ENCODE measurements around the gene PGAP3.
A peak's percentile ranks its signal among the peaks of the same experiment; 100 is the strongest.

Gene PGAP3

GRCh38 chr17:39674702-39675389 lies 13.0 kb downstream of the PGAP3 start:
- intact Hi-C loops (cut with DNase I), result no loop called here
- DNase-seq, result peak in 1 of 10 donors; percentile 45

GRCh38 chr17:39674179-39674578 lies 13.7 kb downstream of the PGAP3 start:
- intact Hi-C loops (cut with DNase I), result no loop called here

GRCh38 chr17:39673335-39674081 lies 14.3 kb downstream of the PGAP3 start:
- intact Hi-C loops (cut with DNase I), result no loop called here
- DNase-seq, result peak in 2 of 10 donors; percentile 71 to 77

More at GRCh38 chr17:39674179-39674578, 13.7 kb downstream of the PGAP3 start:
- no peak for DNase-seq

- DNase-seq, result no peak
- intact Hi-C loops (cut with DNase I), result loop anchor here (1.0 kb wide), 1 partner anchor 50 kb away; no protein-coding TSS in a partner anchor
Measured at GRCh38 chr17:39672522-39673334, 15.1 kb downstream of the PGAP3 start.

GRCh38 chr17:39671651-39672521 lies 16.0 kb downstream of the PGAP3 start:
- DNase-seq, result peak in 4 of 10 donors; percentile 45 to 89 (median 64)
- intact Hi-C loops (cut with DNase I), result loop anchor here (1.0 kb wide), 1 partner anchor 50 kb away; no protein-coding TSS in a partner anchor

GRCh38 chr17:39670746-39671145 lies 17.1 kb downstream of the PGAP3 start:
- intact Hi-C loops (cut with DNase I), result no loop called here

GRCh38 chr17:39669897-39670735 lies 17.7 kb downstream of the PGAP3 start:
- no peak for DNase-seq
- intact Hi-C loops (cut with DNase I), result no loop called here

More at GRCh38 chr17:39670746-39671145, 17.1 kb downstream of the PGAP3 start:
- DNase-seq, result no peak

DNA sequence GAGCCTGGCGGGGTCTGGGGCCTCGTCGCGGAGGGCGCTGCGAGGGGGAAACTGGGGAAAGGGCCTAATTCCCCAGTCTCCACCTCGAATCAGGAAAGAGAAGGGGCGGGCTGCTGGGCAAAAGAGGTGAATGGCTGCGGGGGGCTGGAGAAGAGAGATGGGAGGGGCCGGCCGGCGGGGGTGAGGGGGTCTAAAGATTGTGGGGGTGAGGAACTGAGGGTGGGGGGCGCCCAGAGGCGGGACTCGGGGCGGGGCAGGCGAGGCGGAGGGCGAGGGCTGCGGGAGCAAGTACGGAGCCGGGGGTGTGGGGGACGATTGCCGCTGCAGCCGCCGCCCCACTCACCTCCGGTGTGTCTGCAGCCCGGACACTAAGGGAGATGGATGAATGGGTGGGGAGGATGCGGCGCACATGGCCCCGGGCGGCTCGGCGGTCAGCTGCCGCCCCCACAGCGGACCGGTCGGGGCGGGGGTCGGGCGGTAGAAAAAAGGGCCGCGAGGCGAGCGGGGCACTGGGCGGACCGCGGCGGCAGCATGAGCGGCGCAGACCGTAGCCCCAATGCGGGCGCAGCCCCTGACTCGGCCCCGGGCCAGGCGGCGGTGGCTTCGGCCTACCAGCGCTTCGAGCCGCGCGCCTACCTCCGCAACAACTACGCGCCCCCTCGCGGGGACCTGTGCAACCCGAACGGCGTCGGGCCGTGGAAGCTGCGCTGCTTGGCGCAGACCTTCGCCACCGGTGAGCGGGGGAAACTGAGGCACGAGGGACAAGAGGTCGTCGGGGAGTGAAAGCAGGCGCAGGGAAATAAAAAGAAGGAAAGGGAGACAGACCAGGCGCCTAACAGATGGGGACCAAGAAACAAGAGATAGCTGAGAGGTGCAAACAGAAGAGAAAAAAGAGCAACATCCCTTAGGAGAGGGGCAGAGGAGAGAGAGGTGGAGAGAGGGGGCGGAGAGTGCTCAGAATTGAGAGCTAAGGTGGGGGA lies 19.6 kb downstream of the PGAP3 start, which contains the start of gene PNMT:
PNMT (plus strand) TSS at position 509 of the 980 bp plus-strand sequence; CDS start at position 532, 23 bp downstream.
- intact Hi-C loops (cut with DNase I), result no loop called here
- DNase-seq, result peak in 7 of 10 donors; percentile 56 to 92 (median 66)

GRCh38 chr17:39667262-39667944 lies 20.5 kb downstream of the PGAP3 start:
- intact Hi-C loops (cut with DNase I), result no loop called here
- no peak for DNase-seq

GRCh38 chr17:39666601-39667261 lies 21.1 kb downstream of the PGAP3 start:
- DNase-seq, result peak in 3 of 10 donors; percentile 53 to 87 (median 65)
- intact Hi-C loops (cut with DNase I), result no loop called here

GRCh38 chr17:39666231-39666600 lies 21.6 kb downstream of the PGAP3 start:
- intact Hi-C loops (cut with DNase I), result no loop called here
- no peak for DNase-seq

DNA sequence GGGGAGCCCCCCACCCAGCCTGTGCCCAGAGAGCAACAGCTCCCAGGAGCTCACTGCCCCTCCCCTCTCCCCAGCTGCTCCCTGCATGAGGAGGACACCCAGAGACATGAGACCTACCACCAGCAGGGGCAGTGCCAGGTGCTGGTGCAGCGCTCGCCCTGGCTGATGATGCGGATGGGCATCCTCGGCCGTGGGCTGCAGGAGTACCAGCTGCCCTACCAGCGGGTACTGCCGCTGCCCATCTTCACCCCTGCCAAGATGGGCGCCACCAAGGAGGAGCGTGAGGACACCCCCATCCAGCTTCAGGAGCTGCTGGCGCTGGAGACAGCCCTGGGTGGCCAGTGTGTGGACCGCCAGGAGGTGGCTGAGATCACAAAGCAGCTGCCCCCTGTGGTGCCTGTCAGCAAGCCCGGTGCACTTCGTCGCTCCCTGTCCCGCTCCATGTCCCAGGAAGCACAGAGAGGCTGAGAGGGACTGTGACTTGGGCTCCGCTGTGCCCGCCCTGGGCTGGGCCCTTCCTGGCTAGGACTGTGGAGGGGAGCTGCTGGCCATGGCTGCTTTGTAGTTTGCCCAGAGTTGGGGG lies 22.1 kb downstream of the PGAP3 start:
- intact Hi-C loops (cut with DNase I), result no loop called here
- DNase-seq, result peak in 1 of 10 donors; percentile 50

DNA sequence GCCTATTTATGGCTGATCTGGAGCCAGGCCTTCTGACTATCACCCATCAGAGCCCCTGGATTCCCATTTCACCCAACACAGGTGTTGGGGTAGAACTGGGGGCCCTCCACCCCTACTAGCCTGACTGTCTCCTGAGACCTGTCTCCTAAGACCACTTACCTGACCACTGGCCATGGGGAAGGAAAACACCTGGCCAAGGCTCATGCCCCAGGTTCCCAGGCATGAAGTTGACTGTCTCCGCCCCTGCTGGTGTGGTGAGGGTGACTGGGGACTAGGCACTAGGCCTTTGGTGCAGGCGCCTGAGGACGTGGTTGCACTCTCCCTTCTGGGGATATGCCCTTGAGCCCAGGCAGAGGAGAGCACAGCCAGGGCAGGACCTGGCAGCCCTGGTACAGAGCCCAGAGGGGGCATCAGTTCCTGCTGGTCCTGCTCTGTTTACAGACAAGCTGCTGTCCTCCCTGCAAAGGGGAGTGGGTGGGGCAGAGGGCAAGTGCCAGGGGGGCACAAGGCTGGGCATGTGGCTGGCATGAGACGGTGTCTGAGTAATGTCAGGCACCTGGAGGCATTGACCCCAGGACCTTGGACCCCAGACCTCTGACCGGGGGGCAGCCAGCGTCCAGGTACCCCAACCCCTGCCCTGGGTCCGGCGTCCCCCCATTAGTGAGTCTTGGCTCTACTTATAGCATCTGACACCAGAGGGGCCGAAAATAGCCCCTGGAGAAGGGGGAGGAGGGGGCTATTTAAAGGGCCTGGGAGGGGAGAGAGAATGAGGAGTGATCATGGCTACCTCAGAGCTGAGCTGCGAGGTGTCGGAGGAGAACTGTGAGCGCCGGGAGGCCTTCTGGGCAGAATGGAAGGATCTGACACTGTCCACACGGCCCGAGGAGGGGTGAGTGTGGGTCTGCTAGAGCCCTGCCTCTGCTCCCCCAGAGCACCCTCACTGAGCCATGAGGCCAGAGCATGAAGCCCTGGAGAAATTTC lies 23.0 kb downstream of the PGAP3 start, which contains the start of gene TCAP:
TCAP (plus strand) TSS at position 769 of the 981 bp plus-strand sequence; CDS start at position 780, 11 bp downstream.
- intact Hi-C loops (cut with DNase I), result no loop called here
- DNase-seq, result no peak

DNA sequence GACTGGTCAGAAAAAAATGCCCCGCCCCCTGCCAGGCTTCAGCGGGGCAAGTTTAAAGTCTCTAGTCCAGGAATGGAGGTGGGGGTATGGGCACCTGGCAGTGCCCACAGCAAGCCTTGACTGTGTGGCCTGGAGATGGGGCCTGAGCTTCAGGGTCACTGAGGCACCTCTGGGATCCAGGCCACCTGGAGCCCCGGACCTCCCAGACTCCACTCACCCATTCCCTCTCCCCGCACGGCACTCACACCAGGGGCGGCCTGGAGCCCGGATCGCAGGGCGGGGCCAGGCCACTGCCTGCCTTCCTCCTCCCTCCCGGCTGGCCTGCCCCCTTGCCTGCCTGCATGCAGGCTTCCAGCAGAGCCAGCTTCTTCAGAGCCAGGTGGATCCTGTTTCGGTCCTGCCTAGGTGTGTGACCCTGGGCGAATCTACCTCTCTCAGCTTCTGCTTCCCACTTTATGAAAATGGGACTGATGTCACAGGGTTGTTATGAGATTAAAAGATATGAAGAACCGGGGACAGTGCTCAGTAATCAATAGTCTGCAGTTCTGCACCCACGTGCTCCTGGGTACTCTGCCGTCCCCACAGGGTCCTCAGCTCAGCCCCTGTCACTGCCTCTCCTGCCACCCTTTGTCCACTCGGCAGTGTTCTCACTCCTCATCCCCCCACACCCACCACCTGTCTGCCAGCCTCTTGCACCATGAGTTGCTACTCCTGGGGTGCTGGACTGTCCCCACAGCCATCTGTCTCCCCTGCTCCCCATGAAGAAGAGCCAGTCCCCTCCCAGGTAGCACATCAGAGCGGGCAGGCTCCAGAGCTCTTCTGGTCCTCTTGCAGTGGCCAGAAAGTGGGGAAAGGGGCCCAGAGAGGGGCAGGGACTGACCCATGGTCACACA lies 23.9 kb downstream of the PGAP3 start:
- intact Hi-C loops (cut with DNase I), result no loop called here
- DNase-seq, result no peak
